ENCODE data around the gene ERCC6L2. TPM values are rescaled to one million over a fixed set of nuclear protein-coding genes. Genes with fewer than 3 reads are reported as not detected.

Gene ERCC6L2
- total and polyA plus RNA-seq, 2 donors (not counting 3 experiments of a cell fraction or from before 2014, with no cell fraction given): 4.7 to 31.8 TPM

DNA sequence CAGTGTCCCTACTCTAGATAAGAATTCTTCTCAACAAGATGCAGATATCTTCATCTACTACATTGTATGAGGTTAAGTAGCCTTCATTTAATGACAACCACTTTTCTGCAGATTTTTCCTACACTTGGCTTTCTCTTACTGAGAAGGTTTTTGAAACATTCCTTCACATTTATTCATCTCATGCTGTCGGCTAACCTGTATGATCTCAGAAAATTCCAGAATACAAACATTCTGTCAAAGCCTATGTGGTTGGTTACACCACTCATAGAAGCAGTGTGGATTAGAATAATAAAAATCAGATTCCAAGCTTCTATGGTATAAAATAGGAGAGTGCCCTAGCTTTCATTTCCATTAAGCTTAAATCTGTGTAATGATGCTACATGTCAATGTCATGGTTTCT, 39.4 kb upstream of the ERCC6L2 start:
- Histone ChIP-seq H3K79me2 (ENCODE audit: control insufficient read depth, insufficient read depth, low read length) (no peaks in the 10 kb centered on the region), H3K4me3 (replicated peaks in 1 of 3; ENCODE audit: insufficient read depth in 1 of 3, low read depth in 1 of 3, low read length in 3 of 3) (no peak overlapping the region), H4K20me1 (replicated peaks; ENCODE audit: control insufficient read depth, extremely low read depth, insufficient read depth, low read length) (no peaks in the 10 kb centered on the region), H3K9me3 (replicated peaks; ENCODE audit: control insufficient read depth, insufficient read depth, low read length) (no peaks in the 10 kb centered on the region), H2AFZ (ENCODE audit: low read depth, low read length) (no peak overlapping the region), H3K4me2 (ENCODE audit: insufficient read depth, low read length) (no peak overlapping the region), H3K27me3 (ENCODE audit: control insufficient read depth in 2 of 2, insufficient read depth in 2 of 2, low read length in 2 of 2) (no peaks in the 10 kb centered on the region), H3K36me3 (ENCODE audit: control insufficient read depth in 2 of 2, extremely low read depth in 1 of 2, insufficient read depth in 2 of 2, low read length in 2 of 2) (no peaks in the 10 kb centered on the region), H3K4me1 (ENCODE audit: control insufficient read depth, extremely low read depth, insufficient read depth, low read length) (no peaks in the 10 kb centered on the region), H3K9me1 (replicated peaks; ENCODE audit: control insufficient read depth, extremely low read depth, insufficient read depth, low read length) (no peaks in the 10 kb centered on the region), H3K9ac (replicated peaks; ENCODE audit: extremely low read depth, insufficient read depth, low read length) (no peak overlapping the region), H3K27ac (ENCODE audit: insufficient read depth, low read depth, low read length) (no peak overlapping the region)
- dilution Hi-C loops (cut with MboI; ENCODE audit: extremely low pct_ligation_motif_present, low sequenced_read_pairs): no loop called here
- no peak for TF ChIP-seq JUN (IDR thresholded peaks at IDR 0.05; ENCODE audit: borderline replicate concordance, insufficient read depth, insufficient read length, low read depth)
- no peak for TF ChIP-seq EZH2 (IDR thresholded peaks at IDR 0.05; ENCODE audit: borderline replicate concordance, low read depth, low read length, severe bottlenecking)
- no peak for TF ChIP-seq POLR2A (IDR thresholded peaks at IDR 0.05; ENCODE audit: low read depth, low read length)
- TF ChIP-seq MYC (IDR thresholded peaks at IDR 0.05; ENCODE audit: low read depth, low read length): no peak
- TF ChIP-seq, protein P1, sequence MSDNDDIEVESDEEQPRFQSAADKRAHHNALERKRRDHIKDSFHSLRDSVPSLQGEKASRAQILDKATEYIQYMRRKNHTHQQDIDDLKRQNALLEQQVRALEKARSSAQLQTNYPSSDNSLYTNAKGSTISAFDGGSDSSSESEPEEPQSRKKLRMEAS (IDR thresholded peaks at IDR 0.05; ENCODE audit: insufficient read depth, insufficient read length): no peak
- POLR2A ChIA-PET: no interaction called here
- DNase-seq (ENCODE audit: low read depth, low spot score) (no peak), FAIRE-seq (no peak)
- CTCF ChIA-PET: interaction anchor here (1.3 kb wide), 1 partner anchor 8 kb away, joined by 3 read pairs; no protein-coding TSS in a partner anchor
- BruUV-seq (replicated peaks): no TSS peak
- intact Hi-C loops (cut with micrococcal nuclease): no loop called here

DNA sequence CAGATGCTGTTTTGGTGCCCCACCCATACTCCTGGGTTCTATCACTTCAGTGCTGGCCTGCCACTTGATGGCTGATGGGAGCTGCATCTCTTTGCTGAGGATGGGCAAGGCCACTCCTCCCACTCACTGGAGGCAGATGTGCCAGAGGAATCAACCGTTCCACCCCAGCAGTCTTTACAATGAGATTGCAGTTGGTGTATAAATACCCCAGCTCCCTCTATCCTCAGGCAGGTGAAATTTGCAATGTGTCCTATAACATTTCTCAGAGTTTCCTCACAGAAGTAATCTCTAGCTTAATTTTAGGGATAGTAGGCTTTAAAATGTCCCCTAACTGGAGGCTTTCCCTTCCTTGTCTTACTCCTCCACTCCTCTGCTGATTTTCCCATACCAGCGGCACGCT, 36.5 kb upstream of the ERCC6L2 start:
- no peak for TF ChIP-seq FOS (IDR thresholded peaks at IDR 0.05; ENCODE audit: borderline replicate concordance, insufficient read depth, low read length)
- no peak for TF ChIP-seq POLR2A (IDR thresholded peaks at IDR 0.05; ENCODE audit: low read depth, low read length)
- no peak for TF ChIP-seq POLR2AphosphoS5 (IDR thresholded peaks at IDR 0.05; ENCODE audit: insufficient read depth, low read depth, low read length)
- no peak for TF ChIP-seq JUN (IDR thresholded peaks at IDR 0.05; ENCODE audit: borderline replicate concordance, insufficient read depth, insufficient read length, low read depth)
- no peak for TF ChIP-seq GATA2 (IDR thresholded peaks at IDR 0.05; ENCODE audit: insufficient read depth, insufficient read length, low read depth, low read length)
- TF ChIP-seq, protein P2, sequence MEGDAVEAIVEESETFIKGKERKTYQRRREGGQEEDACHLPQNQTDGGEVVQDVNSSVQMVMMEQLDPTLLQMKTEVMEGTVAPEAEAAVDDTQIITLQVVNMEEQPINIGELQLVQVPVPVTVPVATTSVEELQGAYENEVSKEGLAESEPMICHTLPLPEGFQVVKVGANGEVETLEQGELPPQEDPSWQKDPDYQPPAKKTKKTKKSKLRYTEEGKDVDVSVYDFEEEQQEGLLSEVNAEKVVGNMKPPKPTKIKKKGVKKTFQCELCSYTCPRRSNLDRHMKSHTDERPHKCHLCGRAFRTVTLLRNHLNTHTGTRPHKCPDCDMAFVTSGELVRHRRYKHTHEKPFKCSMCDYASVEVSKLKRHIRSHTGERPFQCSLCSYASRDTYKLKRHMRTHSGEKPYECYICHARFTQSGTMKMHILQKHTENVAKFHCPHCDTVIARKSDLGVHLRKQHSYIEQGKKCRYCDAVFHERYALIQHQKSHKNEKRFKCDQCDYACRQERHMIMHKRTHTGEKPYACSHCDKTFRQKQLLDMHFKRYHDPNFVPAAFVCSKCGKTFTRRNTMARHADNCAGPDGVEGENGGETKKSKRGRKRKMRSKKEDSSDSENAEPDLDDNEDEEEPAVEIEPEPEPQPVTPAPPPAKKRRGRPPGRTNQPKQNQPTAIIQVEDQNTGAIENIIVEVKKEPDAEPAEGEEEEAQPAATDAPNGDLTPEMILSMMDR (IDR thresholded peaks at IDR 0.05; ENCODE audit: extremely low read depth in 1 of 2, insufficient read depth in 1 of 2, low read depth in 1 of 2, low read length in 2 of 2): no peak
- no peak for TF ChIP-seq MYC (IDR thresholded peaks at IDR 0.05; ENCODE audit: low read depth, low read length)
- TF ChIP-seq, protein P1 (IDR thresholded peaks at IDR 0.05; ENCODE audit: insufficient read depth, insufficient read length): no peak
- no peak for TF ChIP-seq EZH2 (IDR thresholded peaks at IDR 0.05; ENCODE audit: borderline replicate concordance, low read depth, low read length, severe bottlenecking)
- Histone ChIP-seq H3K9me1 (replicated peaks; ENCODE audit: control insufficient read depth, extremely low read depth, insufficient read depth, low read length) (no peaks in the 10 kb centered on the region), H3K27me3 (ENCODE audit: control insufficient read depth in 2 of 2, insufficient read depth in 2 of 2, low read length in 2 of 2) (no peaks in the 10 kb centered on the region), H3K27ac (ENCODE audit: insufficient read depth, low read depth, low read length) (no peak overlapping the region), H3K79me2 (ENCODE audit: control insufficient read depth, insufficient read depth, low read length) (no peaks in the 10 kb centered on the region), H3K9ac (replicated peaks; ENCODE audit: extremely low read depth, insufficient read depth, low read length) (no peak overlapping the region), H3K4me2 (ENCODE audit: insufficient read depth, low read length) (no peak overlapping the region), H3K36me3 (ENCODE audit: control insufficient read depth in 2 of 2, extremely low read depth in 1 of 2, insufficient read depth in 2 of 2, low read length in 2 of 2) (no peaks in the 10 kb centered on the region), H2AFZ (ENCODE audit: low read depth, low read length) (no peak overlapping the region), H3K9me3 (replicated peaks; ENCODE audit: control insufficient read depth, insufficient read depth, low read length) (no peaks in the 10 kb centered on the region), H3K4me1 (ENCODE audit: control insufficient read depth, extremely low read depth, insufficient read depth, low read length) (no peaks in the 10 kb centered on the region), H4K20me1 (replicated peaks; ENCODE audit: control insufficient read depth, extremely low read depth, insufficient read depth, low read length) (no peaks in the 10 kb centered on the region), H3K4me3 (replicated peaks in 1 of 3; ENCODE audit: insufficient read depth in 1 of 3, low read depth in 1 of 3, low read length in 3 of 3) (no peak overlapping the region)
- DNase-seq (ENCODE audit: low read depth, low spot score): no peak
- intact Hi-C loops (cut with micrococcal nuclease): no loop called here
- BruUV-seq (replicated peaks): no TSS peak
- dilution Hi-C loops (cut with MboI; ENCODE audit: extremely low pct_ligation_motif_present, low sequenced_read_pairs): no loop called here
- FAIRE-seq: no peak
- ChIA-PET CTCF (interaction anchor here (1.4 kb wide), 1 partner anchor 671 kb away, joined by 3 read pairs; no protein-coding TSS in a partner anchor), POLR2A (no interaction called here)
